Measurements from ENCODE around the gene EPHA3.

DNA sequence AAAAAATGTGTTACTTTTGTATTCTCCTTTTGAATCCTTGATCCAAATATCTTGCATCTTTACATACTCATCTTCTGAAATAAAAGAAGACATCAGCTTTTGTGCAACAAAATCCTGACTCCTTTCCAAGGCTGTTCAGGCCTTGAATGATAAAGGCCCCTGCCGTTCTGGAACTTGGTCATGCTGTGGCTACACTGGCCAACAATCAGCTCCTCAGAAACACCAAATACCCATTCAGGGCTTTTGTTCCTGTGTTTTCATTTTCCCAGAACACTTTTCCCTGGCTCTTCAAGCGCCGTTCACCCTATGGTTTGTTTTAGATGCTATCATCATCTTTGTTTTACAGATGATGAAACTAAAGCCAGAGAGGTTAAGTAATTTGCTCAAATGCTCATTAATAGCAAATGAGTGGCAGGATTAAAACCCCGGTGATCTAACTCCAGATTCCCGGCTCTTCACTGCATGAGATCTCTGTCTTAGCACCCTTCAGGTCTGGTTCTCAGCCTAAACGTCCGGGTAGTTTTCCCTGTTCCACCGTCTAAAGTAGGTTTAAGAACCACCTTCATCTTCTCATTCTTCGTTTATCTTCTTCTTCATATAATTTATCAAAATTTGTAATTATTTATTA lies 58.3 kb downstream of the EPHA3 start:
- TF ChIP-seq POLR2AphosphoS5 (IDR thresholded peaks at IDR 0.05; ENCODE audit: low read depth, low read length) = no peak
- no peak for TF ChIP-seq POLR2A (IDR thresholded peaks at IDR 0.05; ENCODE audit: low read depth, low read length)
- no peak for TF ChIP-seq TAF1 (IDR thresholded peaks at IDR 0.05; ENCODE audit: borderline replicate concordance, low read depth, low read length)
